Epidermal melanocyte (primary cell): Measurements from ENCODE around the gene TGFBR2.
"Not testable (repeated sequence)": the region's sequence is repeated elsewhere in the genome, so short reads cannot be mapped to it uniquely, and the experiment has no call there.

ENCODE experiments used
- DNase-seq: peaks from one replicate; pipeline ENCODE4 v3.0.0; 2011; ENCODE audit warnings: low spot score; ENCODE audit not compliant: insufficient read length

TGFBR2 gene

GRCh38 chr3:30619318-30619717, 12.9 kb downstream of the TGFBR2 start:
- no peak for DNase-seq

GRCh38 chr3:30620402-30621360, 14.3 kb downstream of the TGFBR2 start:
- no peak for DNase-seq

DNA sequence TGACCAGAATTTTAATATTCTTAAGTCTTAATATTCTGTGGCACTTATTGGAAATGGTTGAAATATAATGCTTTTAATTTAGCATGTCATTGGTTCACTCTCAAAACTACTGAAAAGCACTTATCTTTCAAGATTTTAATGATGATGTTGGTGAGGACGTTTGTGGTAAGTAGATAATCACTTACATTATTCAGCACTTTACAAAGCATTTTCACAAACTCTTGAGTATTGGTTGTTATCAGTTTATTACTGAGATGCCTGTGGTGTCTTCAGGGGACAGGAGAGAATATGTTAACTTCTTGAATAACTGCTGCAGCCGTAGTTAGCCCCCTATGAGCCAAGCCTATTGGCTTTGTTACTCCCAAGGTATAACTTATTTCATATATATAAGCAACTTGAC, 15.2 kb downstream of the TGFBR2 start:
- DNase-seq: no peak

- no peak for DNase-seq
These were observed 15.7 kb downstream of the TGFBR2 start for GRCh38 chr3:30622047-30622545.

DNA sequence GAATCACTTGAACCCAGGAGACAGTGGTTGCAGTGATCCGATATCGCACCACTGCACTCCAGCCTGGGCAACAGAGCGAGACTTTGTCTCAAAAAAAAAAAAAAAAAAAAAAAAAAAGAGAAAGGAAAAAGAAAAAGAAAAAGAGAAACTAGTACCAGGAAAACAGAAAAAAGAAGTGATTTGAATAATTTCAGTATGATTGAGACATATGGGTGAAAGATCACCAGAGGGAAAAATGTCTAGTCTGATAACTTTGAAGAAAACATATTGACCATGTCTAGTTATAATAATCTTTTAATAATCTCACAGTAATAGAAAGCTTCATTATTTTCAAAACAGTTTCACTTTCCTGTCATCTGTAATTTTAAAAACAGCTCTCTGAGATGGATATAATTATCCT, 16.4 kb downstream of the TGFBR2 start:
- DNase-seq: no peak

DNA sequence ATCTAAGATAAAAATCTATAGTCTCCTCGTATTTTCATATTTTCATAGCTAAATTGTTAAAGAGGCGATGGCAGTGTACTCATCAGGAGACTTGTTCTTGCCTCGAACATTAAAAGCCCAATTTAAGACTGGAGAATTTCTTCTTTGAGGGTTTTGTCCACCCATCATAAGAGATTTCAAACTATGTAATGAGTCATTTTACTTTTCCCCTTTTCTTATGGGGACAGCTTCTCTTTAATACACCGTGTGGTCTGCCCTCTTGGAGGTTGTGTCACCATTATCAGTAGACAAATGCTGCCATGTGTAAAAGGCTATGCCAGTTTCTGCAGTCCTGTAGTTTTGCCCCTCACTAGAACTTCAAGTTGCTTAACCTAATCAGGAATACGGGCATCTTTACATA, 16.9 kb downstream of the TGFBR2 start:
- DNase-seq: no peak

DNA sequence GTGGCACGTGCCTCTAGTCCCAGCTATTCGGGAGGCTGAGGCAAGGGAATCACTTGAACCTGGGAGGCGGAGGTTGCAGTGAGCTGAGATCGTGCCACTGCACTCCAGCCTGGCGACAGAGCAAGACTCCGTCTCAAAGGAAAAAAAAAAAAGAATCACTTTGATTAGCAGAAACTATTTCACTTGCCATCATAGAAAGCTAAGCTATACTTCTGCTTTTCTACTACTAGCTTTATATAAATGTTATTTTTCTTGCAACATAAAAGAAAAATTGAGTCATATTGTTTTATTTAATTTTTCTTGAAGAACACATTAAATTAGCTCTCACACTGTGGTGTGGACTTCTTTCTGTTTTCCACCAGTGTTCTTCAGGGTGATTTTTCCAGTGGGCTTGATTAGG, 18.1 kb downstream of the TGFBR2 start:
- not testable (repeated sequence) for DNase-seq

DNA sequence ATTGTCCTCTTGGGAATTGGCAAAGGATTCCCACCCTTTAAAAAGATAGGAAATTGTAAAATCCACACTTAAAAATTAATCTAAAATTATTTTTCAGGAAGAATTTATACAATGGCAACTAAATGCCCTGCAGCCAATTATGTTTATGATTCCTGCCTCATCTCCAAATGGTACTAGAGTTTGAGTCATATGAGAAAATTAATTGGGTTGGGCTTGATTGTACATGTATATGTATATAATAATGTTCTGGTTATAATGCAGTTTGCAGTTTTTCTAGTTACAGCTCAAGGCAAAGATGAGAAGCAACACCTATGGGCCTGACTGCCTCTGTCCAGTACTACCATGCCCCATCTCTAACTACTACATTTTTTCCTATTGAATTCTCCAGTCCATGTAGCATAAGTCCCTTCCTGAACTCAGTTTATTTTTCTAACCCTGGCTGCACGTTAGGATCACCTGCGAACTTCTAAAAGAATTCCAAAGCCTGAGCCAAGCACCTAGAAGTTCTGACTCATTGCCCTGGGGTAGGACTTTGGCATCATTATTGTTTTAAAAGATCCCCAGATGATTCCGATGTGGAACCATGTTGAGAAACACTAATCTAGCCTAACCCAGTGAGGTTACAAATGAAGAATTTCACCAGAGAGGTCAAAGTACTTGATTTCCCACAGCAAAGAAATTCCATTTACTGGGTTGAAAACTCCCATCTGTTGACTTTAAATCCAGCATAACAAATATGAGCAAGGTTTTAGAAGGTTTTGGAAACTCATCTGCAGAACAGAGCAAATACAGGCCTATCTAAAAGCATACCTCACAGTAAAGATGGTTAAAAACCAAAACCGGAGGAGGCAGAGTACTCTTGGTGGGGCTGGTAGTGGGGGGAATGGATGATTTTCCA, 19.4 kb downstream of the TGFBR2 start:
- DNase-seq: no peak

DNA sequence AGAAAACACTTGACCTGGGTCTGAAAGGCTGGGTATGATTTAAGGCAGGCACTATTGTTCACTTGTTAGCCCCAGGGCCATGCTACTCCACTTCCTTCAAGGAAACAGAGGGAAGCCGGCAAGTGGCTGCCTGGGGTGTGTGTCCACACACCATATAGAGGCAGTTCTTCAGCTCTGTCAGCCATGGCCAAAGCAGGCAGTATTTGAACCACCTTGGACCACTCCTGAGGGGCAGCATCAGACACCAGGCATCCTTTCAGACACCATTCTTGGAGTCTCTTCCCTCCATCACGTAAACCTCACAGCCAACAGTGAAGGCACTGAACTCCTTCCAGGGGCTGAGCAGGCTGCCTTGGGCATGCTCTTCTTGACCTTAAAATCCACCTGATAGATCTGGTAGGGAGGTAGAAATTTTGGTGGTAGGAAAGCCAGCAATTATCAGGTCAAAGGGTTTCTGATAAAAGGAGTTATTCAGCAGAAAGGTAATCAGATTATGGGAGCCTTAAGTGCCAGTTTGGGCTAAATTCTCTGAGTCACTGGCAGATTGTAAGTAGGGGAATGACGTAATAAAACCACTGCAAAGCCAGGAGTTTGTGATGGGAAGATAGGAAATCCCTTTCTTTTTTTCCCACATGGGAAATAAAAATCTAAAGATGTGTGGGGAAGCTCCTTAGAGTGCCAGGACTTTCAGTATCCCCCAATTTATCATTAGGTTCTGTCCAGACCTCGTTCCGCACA, 20.2 kb downstream of the TGFBR2 start:
- DNase-seq: no peak

- no peak for DNase-seq
These were observed 22.0 kb downstream of the TGFBR2 start for GRCh38 chr3:30628205-30628900.

DNA sequence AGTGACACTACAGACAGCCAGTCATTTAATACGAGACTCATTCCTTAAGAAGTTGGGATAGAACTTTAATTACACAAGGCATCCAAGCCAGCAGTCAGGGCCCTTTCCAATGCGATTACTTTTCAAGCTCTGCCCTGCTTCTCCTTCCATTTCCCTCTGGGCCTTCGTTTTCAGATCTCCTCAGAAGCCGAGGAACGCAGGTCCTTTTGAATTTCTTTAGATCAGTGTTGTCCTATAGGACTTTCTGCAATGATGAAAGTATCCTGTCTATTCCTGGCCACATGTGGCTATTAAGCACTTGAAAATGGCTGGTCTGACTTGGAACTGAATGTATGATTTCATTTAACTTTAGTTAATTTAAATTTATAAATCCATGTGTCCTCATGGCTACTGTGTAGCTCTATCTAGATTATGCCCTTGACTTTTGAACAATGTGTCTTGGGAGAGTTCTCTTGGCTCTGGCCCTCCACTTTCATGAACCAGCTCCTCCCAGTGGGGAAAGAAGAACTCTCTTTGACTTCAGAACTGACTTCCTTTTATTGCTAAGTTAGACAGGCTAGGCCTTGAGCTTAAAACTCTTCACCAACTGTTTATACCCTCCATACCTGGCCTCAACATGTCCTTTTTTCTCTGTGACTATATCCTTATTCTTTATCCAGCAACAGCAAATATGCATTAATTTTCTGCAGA, 22.6 kb downstream of the TGFBR2 start:
- DNase-seq: no peak

DNA sequence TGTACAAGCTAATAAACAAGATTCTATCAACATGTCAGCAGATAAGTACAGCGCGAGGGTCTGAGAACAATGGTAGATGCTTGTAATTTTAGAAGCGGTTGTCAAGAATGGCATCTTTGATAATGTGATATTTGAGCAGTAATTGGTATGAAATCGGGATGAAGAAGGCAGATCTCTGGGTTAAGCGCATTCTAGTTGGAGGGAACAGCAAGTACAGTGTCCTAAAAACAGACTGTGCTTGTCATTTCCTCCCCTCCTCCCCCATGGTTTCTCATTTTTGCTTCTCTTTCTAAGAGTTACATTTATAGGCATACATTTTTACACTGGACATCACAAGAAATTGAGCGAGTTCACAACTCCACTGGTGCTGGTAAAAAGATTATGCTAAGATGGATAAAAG, 23.3 kb downstream of the TGFBR2 start:
- DNase-seq: no peak

GRCh38 chr3:30630238-30631030, 24.0 kb downstream of the TGFBR2 start:
- DNase-seq: no peak

- DNase-seq: no peak
These were observed 25.0 kb downstream of the TGFBR2 start for GRCh38 chr3:30631243-30631904.

DNA sequence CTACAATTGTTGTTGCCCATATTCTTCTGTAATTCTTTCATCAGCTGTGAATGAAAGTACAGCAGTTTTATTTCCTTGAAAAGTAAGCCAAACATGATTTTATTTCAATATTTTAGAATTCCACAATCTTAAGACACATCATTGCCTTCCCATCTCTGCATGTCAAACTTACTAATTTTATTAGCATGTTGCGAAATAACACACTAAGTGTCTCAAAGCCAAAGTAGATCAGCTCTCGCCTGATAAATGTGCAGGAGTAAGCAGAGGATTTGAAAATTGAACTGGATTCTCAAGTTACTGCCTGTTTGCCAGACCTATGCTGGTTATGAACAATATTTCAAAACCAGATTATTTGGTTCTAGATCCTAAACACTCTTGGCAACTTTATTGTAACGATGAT, 25.7 kb downstream of the TGFBR2 start:
- no peak for DNase-seq

GRCh38 chr3:30632521-30632920, 26.1 kb downstream of the TGFBR2 start:
- DNase-seq: no peak

- DNase-seq: no peak
These were observed 27.3 kb downstream of the TGFBR2 start for GRCh38 chr3:30633718-30634117.
